OCI-M2 (cell line): ENCODE data around the gene RBM41.

Source experiments
- DNase-seq: peaks from one replicate; lab custom pipeline; 2025; ENCODE audit not compliant: unreplicated experiment; lab: John Stamatoyannopoulos, UW

Gene RBM41

DNA sequence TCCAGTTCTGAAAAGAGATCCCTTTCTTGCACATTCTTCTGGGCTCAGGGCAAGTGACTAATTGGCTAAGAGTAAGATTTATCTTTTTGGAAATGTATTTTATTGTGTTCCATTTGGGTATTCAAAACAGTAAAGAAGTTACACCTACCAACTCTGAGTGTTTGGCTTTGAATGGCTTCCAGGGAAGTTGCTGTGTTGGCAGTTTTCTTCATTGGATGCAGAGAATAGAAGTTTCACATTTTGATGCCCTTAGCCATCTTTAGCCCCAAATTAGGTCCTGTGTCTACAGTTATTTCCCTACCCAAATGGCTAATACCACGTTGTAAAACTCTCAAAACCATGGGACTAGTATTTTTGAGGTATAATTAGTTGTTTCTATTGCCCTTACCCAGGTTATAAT, 88.9 kb downstream of the RBM41 start:
- no peak for DNase-seq

DNA sequence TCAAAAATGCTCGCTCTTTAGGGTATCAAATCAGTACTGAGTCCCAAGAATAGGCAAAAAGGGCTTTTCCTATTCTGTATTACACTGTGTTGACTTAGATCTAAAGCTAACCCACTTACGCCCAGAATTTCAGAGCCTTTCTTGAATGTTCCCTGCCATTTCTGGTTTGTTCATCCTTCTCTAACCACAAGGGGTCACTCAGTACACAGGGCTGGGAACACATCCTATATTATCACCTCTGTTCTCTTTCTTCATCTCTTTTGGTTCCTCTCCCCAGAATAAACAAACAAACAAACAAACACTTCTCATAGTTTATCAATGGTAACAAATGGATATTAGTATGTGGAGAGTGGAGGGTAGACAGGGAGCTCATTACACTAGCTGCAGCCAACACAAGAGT, 93.1 kb downstream of the RBM41 start:
- no peak for DNase-seq

DNA sequence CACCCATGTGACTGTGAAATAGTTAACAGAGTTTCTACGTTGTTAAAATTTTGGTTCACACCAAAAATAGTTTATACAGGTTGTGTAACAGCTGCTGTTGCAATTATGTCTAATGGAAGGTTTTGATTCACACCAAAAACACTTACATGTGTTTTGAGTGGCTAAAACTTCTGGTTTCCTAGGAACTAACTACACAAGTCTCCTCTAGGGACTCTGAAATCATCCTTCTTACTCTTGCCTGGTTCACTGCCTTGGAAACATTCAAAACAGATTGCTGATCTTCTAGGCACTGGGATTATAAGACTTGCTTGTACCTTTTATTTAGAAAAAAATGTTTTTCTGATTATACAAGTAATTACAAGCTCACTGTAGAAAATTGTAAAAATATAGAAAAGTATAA, 103.7 kb downstream of the RBM41 start:
- no peak for DNase-seq
